GM12801 (cell line): ENCODE results near the gene ZNHIT2.

Experiments
- TF ChIP-seq, protein P1 (sequence below): IDR thresholded peaks from one replicate; pipeline ENCODE4 v1.5.1; 2011; ENCODE audit warnings: control low read depth; ENCODE audit not compliant: insufficient read length; ENCODE audit errors: extremely low read depth

The ZNHIT2 gene

DNA sequence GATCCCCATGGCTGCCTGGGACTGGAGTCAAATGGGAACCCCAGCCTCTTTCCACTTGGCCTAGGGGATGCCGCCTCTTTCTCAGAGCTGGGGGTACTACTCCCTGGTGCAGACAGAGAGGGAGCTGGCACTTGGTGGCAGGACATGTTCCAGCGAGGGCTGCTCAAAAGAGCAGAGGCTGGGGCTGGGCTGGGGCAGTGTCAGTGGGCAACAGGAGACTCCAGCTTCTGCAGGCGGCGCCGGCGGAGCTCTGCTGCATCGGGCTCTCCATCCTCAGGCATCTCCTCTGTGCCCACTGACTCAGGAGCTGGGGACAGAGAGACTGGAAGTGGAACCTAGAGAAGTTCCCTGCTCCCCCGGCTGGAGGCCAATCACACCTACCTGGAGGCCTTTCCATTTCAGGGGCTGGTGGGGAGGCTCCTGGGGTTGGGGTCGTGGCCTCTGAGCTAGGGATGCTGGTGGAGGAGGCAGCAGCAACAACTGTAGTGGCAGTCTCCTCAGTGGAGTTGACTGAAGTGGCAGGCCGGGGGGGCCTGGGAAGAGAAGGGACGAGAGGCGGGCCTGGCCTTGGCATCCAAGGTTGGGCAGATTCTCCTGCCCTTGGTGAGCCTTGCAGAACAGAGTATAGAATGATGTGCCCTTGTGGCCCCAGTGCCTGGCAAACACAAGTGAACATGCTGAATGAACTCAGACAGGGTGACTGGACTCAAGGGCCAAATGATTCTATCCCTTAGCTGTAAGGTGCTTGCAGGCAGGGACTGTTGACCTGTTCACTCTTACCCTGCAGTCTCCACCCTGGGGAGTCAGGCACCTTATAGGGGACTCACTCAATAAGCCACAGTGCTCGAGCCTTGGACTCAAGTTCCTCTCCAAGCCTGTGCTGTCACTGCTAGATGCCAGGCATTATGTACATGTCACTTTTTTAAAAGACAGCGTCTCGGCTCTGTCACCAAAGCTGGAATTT, 11.0 kb upstream of the ZNHIT2 start:
- TF ChIP-seq, protein P1, sequence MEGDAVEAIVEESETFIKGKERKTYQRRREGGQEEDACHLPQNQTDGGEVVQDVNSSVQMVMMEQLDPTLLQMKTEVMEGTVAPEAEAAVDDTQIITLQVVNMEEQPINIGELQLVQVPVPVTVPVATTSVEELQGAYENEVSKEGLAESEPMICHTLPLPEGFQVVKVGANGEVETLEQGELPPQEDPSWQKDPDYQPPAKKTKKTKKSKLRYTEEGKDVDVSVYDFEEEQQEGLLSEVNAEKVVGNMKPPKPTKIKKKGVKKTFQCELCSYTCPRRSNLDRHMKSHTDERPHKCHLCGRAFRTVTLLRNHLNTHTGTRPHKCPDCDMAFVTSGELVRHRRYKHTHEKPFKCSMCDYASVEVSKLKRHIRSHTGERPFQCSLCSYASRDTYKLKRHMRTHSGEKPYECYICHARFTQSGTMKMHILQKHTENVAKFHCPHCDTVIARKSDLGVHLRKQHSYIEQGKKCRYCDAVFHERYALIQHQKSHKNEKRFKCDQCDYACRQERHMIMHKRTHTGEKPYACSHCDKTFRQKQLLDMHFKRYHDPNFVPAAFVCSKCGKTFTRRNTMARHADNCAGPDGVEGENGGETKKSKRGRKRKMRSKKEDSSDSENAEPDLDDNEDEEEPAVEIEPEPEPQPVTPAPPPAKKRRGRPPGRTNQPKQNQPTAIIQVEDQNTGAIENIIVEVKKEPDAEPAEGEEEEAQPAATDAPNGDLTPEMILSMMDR: no peak

DNA sequence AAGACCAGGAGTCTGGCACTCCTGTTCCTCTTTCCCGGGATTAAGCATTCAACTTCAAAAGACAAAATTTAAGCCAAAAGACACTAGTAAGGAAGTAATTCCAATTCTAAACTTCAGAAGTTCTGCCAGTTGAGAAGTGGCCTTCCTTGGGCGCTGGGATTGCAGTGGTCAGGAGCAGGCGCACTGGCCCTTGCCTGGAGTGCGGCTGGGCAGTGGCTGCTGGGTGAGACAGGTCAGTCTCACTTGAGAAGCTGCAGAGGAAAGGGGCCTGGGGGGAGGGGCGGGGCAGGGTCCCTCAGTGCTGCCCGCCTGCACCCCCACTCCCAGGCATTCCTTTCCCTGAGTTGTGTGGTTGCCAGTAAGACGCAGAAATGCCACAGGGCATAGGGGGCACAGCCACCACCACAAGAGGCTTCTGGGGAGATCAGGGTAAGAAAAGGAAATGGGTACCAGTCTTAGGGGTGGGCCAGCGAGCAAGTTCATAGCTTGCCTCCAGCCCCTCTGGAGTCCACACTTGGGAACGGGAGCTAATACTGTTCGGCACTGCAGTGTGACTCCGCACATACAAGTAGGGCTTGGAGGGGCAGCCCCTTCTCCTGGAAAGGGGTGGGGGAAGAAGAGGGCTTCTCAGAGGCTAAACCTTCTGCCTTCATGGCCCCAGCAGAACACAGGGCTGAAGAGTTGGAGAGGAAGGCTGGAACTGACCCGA, 10.1 kb upstream of the ZNHIT2 start:
- TF ChIP-seq, protein P1: no peak

DNA sequence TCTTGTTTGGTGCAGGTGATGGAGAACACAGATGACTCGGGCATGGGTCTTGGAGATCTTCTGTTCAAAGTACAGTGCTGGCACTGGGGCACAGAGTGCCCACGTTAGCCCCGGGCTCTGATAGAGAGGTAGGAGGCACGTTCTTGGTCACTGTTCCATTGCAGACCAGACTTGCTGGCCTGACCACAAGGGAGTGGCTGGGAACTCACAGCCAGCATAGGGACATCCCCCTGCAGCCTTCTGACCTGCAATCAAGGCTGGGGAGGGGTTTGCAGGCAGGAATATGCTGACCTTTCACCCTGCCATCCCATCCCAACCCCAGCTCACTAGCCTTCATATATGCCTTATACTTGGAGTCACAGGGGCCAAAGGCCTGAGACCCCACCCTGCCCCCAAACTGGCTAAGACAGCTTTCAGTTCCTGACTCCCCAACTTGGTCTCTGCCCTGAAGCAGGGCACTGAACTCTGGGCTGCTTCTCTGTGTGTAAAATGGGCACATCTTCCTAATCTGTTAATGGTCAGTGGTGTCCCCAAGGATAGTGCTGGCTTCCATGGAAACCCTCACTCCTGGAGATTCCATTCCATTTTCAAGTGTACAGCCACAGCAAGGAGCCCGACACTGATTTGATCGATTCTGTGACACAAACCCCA, 9.2 kb upstream of the ZNHIT2 start:
- TF ChIP-seq, protein P1: no peak

DNA sequence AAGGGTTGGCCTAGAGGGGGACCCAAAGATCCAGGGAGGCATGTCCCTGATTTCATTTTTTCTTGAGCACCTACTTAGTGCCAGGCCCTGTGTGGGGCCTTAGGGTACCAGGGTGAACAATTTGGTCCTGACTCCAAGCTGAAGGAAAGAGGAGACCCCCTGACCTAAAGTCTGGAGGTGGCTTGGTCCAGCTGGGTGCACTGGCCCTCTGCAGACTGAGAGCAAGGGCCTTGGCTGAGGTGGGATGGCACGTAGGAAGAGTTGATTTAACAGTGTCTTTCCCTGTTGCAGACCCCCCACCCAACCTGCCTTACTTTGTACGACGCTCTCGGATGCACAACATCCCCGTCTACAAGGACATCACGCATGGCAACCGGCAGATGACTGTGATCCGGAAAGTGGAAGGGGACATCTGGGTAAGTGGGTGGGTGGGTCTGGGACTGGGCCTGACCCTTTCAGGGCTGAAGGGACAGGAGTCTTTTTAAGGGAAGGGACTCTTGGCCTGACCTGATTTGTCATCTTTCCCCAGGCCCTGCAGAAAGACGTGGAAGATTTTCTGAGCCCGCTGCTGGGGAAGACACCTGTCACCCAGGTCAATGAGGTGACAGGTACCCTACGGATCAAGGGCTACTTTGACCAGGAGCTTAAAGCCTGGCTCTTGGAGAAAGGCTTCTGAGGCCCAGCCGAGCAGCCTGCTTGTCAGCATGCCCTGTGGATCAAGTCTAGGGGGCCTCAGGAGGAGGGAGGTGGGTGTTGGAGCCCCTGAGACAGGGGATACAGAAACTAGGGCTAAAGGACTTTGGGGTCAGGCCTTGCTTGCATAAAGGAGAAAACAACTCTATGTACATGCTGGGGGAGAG, 7.9 kb upstream of the ZNHIT2 start:
- TF ChIP-seq, protein P1: no peak

DNA sequence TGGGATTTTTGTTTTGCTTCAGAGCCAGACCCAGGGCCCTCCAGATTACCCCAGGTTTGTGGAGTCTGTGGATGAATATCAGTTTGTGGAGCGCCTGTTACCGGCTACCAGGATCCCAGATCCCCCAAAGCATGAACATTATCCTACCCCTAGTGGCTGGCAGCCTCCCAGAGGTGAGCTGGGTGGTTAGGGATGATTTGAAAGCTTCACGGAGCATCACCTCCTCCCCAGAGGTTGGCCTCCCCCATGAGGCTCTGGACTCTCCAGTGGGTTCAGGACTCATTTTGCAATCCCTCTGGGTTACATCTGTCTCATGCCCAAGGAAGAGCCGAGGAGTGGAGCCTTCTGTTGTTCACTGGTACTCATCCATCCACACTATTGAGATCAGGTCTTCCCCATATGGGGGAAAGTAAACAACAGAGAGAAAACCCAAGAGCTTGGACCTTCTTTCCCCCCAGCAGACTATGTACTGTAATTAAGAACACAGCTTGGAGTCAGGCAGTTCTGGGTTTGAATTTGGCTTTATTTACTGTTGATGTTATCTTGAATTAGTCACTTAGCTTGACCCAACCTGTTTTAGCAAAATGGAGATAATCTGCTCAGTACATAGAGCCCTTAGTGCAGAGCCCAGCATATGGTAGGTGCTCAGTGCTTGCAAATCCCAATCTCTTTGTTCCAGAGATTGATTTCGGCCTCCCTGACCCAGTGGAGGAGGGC, 7.1 kb upstream of the ZNHIT2 start:
- TF ChIP-seq, protein P1: no peak

DNA sequence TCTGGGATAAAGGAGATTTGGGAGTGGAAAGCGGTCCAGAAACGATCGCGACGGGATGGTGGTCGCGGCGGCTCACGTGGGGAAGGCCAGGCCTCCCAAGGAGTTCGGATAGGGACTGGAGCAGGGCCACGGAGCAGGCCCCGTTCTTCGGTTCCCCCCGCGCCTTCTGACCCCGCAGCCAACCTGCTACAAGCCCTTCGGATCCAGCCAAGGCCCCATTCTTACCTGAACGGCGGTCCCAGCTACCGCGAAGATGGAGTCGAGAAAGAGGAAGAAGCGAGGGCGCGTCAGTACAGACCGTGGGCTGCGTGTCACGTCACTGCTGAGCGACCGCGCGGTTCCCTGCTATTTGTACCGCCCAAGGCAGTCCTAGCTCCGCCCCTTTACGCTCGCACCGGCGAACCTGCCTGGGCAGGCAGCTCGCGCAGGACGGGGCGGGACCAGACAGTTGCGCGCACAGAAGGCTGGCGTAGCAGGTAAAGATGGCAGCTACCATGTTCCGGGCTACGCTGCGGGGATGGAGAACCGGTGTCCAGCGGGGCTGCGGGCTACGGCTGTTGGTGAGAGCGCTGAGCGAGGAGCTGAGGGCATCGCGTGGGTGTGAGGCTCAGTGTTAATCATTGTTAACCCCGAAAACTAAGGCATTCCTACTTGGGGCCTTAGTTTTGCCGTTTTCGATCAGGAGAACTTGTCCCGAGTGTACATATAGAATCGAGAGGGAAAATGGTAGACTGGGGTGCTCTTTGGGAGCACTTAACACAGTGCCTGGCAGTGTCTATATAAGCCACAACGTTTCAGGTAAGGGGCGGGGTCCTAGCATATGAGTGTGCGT, 4.6 kb upstream of the ZNHIT2 start, which contains the start of the genes FAU and MRPL49:
Gene FAU (minus strand): TSS at position 270 of the 832 bp plus-strand sequence. CDS start 321 bp downstream, outside the sequence.
Gene MRPL49 (plus strand): TSS at position 457 of the 832 bp plus-strand sequence. CDS start 26 bp downstream, at position 483.
- TF ChIP-seq, protein P1: no peak
